ENCODE measurements around the gene SHC3. TPM values are rescaled to one million over a fixed set of nuclear protein-coding genes. Genes with fewer than 3 reads are reported as not detected.

Gene SHC3
- total RNA-seq, 1 experiment from 2014 or later = 1.8 TPM

DNA sequence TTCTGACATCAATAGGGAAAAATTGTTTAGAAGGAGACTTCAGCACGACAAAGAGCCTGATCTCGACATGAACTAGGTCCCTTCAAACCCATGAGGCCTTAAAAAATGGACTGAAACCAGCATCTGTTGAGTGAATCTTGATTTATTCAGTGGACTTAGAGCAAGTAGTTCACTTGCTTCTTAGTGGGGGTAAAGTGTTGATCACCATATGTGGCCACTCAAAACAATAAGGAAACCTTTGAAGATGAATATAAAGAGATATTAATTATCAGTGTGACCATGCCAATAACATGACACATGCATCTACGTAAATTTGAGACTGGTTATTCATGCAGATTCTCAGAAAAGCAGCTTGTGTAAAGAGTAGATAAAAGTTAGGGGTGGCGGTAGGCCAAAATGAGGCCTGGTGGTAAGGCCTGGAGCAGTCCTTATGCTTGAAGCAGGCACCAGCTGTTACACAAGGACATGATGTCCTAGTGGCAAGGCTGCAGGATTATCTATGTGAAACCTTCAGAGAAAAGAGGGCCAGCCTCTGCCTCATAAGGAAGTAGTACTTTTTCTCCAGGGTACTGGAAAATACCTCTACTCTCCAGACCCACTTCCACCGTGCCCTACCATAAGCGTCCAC, 126.0 kb downstream of the SHC3 start:
- no peaks in the 10 kb centered on the region for H3K9me3 Mint-ChIP-seq
- Histone ChIP-seq H3K4me2 (ENCODE audit: insufficient read depth, insufficient read length, low read length) (no peak overlapping the region), H3K79me2 (ENCODE audit: insufficient read depth, low read length) (no peaks in the 10 kb centered on the region), H4K8ac (replicated peaks; ENCODE audit: insufficient read length, low read depth, low read length) (no peak overlapping the region), H3K23ac (ENCODE audit: insufficient read length, low read depth, low read length) (no peak overlapping the region), H2BK15ac (ENCODE audit: low read depth, low read length) (no peak overlapping the region), H3K14ac (ENCODE audit: insufficient read depth, low read length) (no peak overlapping the region), H3K18ac (ENCODE audit: insufficient read length, low read depth, low read length) (no peak overlapping the region), H3K9me3 (ENCODE audit: control insufficient read depth, low read depth, low read length) (no peaks in the 10 kb centered on the region), H3K27me3 (ENCODE audit: insufficient read depth, low read length) (no peaks in the 10 kb centered on the region), H2AK5ac (ENCODE audit: insufficient read length, low read length) (no peak overlapping the region), H2BK5ac (ENCODE audit: insufficient read length, low read length) (no peak overlapping the region), H3T11ph (ENCODE audit: low read length) (no peak overlapping the region), H3K56ac (ENCODE audit: insufficient read length, low read depth, low read length) (no peak overlapping the region), H2BK20ac (ENCODE audit: low read depth, low read length, poor library complexity, severe bottlenecking) (no peak overlapping the region), H3K4me1 (ENCODE audit: insufficient read depth, low read length) (no peaks in the 10 kb centered on the region), H3K4ac (ENCODE audit: low read depth, low read length) (no peak overlapping the region), H4K91ac (ENCODE audit: insufficient read length, low read depth, low read length) (no peak overlapping the region), H3K23me2 (ENCODE audit: insufficient read length, low read depth, low read length, poor library complexity, severe bottlenecking) (no peaks in the 10 kb centered on the region), H3K79me1 (ENCODE audit: insufficient read depth, low read depth, low read length, poor library complexity, severe bottlenecking) (no peaks in the 10 kb centered on the region), H2AFZ (ENCODE audit: low read length) (no peak overlapping the region), H2BK12ac (ENCODE audit: insufficient read length, low read depth, low read length) (no peak overlapping the region), H3K27ac (ENCODE audit: insufficient read length, low read depth, low read length) (no peak overlapping the region), H4K5ac (ENCODE audit: insufficient read length, low read depth, low read length) (no peak overlapping the region), H2BK120ac (ENCODE audit: low read depth, low read length, poor library complexity, severe bottlenecking) (no peak overlapping the region), H4K20me1 (ENCODE audit: control insufficient read depth, insufficient read depth, insufficient read length) (no peaks in the 10 kb centered on the region), H3K9ac (ENCODE audit: extremely low read depth, insufficient read length, low read length) (no peak overlapping the region)
- no peak overlapping the region for H3K4me3 Mint-ChIP-seq
- H3K27ac Mint-ChIP-seq = no peak overlapping the region
- DNase-seq = no peak
- TF ChIP-seq, protein P1, sequence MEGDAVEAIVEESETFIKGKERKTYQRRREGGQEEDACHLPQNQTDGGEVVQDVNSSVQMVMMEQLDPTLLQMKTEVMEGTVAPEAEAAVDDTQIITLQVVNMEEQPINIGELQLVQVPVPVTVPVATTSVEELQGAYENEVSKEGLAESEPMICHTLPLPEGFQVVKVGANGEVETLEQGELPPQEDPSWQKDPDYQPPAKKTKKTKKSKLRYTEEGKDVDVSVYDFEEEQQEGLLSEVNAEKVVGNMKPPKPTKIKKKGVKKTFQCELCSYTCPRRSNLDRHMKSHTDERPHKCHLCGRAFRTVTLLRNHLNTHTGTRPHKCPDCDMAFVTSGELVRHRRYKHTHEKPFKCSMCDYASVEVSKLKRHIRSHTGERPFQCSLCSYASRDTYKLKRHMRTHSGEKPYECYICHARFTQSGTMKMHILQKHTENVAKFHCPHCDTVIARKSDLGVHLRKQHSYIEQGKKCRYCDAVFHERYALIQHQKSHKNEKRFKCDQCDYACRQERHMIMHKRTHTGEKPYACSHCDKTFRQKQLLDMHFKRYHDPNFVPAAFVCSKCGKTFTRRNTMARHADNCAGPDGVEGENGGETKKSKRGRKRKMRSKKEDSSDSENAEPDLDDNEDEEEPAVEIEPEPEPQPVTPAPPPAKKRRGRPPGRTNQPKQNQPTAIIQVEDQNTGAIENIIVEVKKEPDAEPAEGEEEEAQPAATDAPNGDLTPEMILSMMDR (conservative IDR thresholded peaks at IDR 0.05) = no peak
- H3K27me3 Mint-ChIP-seq (ENCODE audit: low read depth) = no peaks in the 10 kb centered on the region
- no peaks in the 10 kb centered on the region for H3K36me3 Mint-ChIP-seq (ENCODE audit: insufficient read depth in 1 of 3, low read depth in 3 of 3)
- H3K4me1 Mint-ChIP-seq = peaks cover 0 to 4% of the 10 kb centered on the region in 2 experiments; a peak in 1 of 4 replicates
- no CpG with 5 or more reads among the region's 6 CpGs for WGBS (ENCODE audit: extremely low coverage, insufficient read length, low lambda C conversion rate)

Measured in H9 (cell line).